NT2/D1 (cell line): ENCODE results near the gene ARIH1.

Experiments
- SUZ12 ChIP-seq: IDR thresholded peaks from 2 replicates; pipeline ENCODE4 v1.6.1; 2011; ENCODE audit not compliant: insufficient read length, insufficient read depth; ENCODE audit errors: extremely low read depth
- ZNF274 ChIP-seq: IDR thresholded peaks from 2 replicates; pipeline ENCODE4 v1.6.1; 2011; ENCODE audit warnings: mild to moderate bottlenecking, low read depth, low read length

GRCh38 chr15:72515591-72516389, 41.7 kb downstream of the ARIH1 start:
- TF ChIP-seq ZNF274: no peak
- TF ChIP-seq SUZ12: no peak
